Eye (tissue), 1 donor: ENCODE results near the gene TMEM17.

Source experiments
- DNase-seq: peaks from one replicate; pipeline ENCODE4 v3.0.0-alpha.2; 2015

Gene TMEM17

DNA sequence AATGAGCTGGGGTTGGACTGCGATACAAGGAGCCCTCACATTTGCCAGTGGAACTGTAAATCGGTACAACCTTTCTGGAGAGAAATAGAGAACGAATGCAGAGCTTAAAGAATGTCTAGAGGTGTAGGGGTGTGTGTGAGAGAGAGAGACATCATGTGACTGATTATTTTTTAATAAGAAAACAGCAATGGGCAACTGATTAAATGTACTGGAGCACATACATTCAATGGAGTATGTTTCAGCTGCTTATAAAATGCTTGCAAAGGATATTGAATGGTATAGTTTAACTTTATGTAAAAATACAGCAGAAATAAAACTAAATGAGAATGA lies 391 bp upstream of the TMEM17 start:
- DNase-seq, result no peak

GRCh38 chr2:62505109-62505749 lies 766 bp downstream of the TMEM17 start:
- DNase-seq, result no peak

GRCh38 chr2:62504657-62505056 lies 1.3 kb downstream of the TMEM17 start:
- DNase-seq, result no peak

- DNase-seq, result no peak
Observed at GRCh38 chr2:62501794-62502500, 4.0 kb downstream of the TMEM17 start.

DNA sequence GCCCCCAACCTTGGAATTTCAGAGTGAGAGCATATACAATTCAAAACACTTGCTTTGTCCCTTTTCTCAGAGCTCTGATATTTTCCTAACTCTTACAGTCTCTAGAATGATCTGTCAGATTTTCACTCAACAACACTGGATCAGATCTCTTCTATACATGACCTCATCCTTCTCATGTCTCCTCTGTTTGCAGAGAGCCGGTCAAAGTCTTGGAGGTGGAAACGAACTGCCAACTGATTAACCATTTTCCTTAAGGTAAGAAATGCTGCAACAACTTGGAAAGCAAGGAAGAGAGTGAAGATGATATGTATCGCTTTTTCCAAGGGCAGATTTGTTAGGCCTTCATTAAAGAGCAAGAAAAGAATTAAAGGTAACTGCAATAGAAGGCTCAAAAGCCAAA lies 4.9 kb downstream of the TMEM17 start:
- DNase-seq, result no peak

GRCh38 chr2:62499430-62500060 lies 6.5 kb downstream of the TMEM17 start:
- no peak for DNase-seq

GRCh38 chr2:62498739-62499138 lies 7.3 kb downstream of the TMEM17 start:
- no peak for DNase-seq

GRCh38 chr2:62495761-62496160 lies 10.2 kb downstream of the TMEM17 start:
- DNase-seq, result peak; percentile 14

DNA sequence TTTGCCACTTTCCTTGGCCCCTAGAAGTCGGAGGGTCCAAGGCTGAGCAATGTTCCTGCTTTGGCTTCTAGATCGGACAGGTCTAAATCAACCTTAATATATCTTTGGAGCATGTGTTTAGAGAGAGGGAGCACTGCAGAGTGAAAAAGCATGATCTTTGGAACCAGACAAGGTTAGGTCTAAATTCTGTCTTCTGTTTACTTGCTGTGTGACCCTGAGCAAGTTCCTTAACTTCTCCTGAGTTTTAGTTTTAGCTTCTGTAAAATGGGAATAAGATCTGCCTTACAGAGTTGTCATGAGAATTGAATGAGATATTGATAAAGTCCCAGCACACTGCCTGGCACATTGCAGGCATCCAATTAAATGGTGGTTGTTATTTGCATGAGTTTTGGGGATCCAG lies 13.9 kb downstream of the TMEM17 start:
- DNase-seq, result no peak

DNA sequence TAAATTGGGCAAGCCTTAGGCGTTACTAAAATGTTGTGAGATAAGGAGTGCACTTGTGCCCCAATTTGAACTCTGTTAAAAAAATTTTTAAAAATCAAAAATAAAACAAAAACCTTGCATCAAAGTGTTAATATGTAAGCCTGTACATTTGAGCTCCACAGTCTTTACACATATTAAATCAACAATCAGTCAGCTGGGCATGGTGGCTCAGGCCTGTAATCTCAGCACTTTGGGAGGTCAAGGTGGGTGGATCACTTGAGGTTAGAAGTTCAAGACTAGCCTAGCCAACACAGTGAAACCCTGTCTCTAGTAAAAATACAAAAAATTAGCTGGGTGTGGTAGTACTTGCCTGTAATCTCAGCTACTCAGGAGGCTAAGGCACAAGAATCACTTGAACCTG lies 16.3 kb downstream of the TMEM17 start:
- no peak for DNase-seq

- peak; percentile 51 for DNase-seq
Observed at GRCh38 chr2:62489162-62489561, 16.8 kb downstream of the TMEM17 start.

DNA sequence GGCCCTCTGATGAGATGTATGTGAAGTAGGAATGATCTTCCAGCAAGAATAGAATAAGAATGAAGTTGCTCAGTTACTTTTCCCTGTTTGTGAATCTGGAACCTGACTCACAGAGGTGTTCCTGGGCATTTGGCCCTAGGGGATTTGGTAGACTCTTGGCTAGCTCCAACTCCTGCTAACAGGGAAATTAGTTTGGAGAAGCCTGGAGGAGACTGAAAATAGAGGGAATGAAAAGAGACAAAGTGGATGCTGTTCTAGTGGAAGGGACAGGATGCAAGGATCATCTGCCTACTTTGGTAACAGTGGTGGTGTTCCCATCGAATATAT lies 19.6 kb downstream of the TMEM17 start:
- DNase-seq, result no peak

DNA sequence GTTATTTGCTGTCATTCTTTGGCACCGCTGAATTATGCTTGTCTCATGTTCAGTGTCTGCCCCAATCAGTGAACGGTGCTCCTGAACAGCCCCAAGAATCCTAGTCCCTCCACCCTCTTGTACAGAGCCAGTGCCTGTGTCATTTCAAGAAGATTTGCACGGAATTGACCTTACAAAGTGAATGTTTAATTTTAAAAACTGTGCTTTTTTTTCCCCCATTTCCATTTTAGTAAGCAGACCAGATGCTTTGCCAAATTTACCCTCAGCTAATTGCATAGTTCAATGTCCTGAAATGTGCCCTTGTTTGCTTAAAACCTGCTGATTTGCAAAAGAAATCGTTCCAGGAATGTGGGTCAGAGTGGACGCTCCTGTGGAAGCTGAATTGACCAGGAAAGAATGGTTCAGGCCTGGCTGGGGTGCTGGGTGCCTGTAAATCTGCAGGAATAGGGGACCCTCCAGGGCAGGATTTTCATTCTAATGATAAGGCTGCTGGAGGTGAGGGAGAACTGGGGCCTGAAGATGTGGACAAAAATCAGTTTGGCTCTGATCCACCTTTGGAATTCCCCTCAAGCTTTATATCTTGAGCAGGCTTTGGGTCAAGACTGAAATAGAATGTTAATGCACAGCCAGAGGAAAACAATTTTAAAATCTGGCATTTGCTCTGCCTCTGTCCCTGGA lies 20.1 kb downstream of the TMEM17 start:
- DNase-seq, result no peak

DNA sequence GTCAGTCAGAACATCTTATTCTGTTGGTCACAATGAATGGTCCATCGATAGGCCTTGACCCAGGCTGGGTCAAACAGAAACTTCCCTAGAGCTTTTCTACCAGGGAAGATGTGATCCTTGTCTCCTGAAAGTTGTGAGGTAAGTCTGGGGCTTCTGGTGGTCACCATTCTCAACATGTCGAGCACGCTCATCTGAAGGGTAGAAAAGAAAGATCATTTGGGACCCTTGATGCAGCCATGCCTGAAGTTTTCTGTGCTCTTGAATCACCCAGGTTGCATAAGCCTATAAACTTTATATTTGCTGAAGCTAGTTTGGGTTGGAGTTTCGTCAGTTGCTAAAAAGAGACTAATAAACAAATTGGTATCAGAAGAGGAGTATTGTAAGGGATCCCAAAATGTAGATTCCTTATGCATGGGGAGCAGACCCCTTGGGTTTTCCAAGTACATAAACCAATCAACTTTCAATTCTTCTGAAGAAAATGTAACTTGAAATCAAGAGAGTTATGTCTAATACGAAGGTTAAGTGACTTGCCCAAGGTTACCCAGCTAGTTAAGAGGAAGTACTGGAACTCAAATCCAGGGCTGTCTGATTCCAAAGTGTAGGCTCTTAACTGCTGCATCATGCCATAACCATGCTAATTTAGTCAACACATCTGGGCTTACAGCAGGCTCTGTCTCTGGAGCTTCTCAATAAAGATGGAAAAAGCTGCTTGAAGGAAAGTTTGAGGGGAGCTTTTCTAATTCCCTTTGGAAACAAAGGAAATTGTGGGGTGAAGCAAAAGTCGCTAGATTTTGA lies 23.2 kb downstream of the TMEM17 start:
- no peak for DNase-seq

- DNase-seq, result no peak
Observed at GRCh38 chr2:62479917-62480316, 26.1 kb downstream of the TMEM17 start.

GRCh38 chr2:62478093-62478580 lies 27.9 kb downstream of the TMEM17 start:
- DNase-seq, result no peak

GRCh38 chr2:62477573-62477972 lies 28.4 kb downstream of the TMEM17 start:
- DNase-seq, result no peak

- DNase-seq, result peak; percentile 84
Observed at GRCh38 chr2:62475172-62476011, 30.6 kb downstream of the TMEM17 start.

DNA sequence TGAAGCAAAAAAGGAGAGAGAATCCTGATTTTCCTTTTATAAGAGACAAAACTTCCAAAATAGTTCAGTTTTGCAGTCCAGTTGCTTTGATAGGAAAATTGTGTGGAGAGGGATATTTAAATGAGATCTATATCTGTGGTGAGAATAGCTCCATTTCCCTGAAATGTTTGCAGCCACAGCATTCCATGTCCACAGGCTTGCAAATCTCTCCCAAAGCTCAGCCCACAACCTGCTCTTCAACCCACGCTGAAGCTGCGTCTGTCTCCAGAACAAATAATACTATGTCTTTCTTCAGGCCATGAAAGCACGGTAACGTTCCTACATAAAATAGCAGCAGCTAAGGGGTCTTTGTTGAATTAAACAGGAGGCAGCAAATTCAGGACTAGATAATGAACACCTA lies 31.8 kb downstream of the TMEM17 start:
- DNase-seq, result no peak

GRCh38 chr2:62473246-62473827 lies 32.7 kb downstream of the TMEM17 start:
- no peak for DNase-seq

DNA sequence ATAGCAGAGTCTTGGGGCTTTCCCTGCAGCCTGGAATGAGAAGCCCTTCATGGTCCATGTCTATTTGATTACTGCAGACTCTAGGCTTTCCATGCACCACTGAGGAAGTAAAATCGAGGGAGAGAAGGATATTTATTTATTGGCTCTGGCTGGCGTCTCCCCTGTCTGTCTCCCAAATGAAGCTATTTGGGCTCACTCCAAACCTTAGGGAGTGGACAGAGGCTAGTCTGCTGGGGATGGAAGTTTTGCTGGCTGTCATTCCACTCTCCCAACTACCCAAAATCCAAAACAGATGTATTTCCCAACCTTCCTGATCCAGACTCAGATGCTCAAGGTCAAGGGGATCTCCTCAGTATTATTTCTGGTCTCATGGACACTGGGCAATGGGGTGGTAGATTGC lies 33.7 kb downstream of the TMEM17 start:
- no peak for DNase-seq

- no peak for DNase-seq
Observed at GRCh38 chr2:62471816-62472215, 34.2 kb downstream of the TMEM17 start.
